NCI-H524 (cell line): ENCODE data around the gene STPG4.

ENCODE experiments used
- DNase-seq, 2 experiments: peaks; one replicate each; lab custom pipeline; 2025; lab: John Stamatoyannopoulos, UW

Gene STPG4

DNA sequence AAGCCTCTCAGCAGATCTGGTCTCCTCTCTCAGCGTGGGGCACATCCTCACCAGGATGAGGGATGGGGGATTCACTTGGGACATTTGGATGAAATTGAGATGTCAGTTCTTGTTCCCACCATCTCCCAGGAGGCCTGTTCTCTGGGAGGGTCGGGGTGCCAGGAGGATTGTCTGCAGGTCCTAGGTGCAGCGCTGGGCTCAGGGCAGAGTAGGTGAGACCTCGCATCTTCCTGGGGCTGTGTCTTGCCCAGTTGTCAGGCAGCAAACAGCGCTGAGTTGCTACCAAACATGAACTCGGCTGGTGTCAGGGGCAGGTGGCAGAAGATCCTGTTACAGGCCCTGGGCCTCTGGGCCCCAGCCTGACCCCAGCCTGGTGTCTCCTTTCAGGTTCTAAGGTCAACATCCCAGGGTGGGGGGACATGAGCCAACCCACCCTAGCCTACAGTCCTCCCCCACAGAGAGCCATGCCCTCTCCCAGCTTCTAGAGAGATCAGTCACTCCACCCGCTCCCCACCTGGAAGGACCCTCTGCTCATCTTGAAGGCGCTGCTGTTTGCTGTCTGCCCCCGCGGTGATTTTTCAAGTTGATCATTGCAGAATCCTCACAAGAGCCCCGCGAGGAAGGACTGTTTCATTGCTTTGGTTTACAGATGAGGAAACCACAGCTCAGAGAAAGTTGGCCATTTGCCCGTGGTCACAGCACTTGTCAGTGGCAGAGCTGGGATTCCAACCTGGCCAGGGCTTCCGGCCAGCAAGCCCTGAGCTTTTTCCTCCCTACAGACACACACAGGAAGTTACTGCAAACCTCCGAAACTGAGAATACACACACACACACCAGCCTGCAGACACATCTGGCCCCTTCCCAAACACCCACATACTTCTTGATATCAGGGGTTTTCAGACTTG, 83.9 kb downstream of the STPG4 start:
- no peak for DNase-seq

DNA sequence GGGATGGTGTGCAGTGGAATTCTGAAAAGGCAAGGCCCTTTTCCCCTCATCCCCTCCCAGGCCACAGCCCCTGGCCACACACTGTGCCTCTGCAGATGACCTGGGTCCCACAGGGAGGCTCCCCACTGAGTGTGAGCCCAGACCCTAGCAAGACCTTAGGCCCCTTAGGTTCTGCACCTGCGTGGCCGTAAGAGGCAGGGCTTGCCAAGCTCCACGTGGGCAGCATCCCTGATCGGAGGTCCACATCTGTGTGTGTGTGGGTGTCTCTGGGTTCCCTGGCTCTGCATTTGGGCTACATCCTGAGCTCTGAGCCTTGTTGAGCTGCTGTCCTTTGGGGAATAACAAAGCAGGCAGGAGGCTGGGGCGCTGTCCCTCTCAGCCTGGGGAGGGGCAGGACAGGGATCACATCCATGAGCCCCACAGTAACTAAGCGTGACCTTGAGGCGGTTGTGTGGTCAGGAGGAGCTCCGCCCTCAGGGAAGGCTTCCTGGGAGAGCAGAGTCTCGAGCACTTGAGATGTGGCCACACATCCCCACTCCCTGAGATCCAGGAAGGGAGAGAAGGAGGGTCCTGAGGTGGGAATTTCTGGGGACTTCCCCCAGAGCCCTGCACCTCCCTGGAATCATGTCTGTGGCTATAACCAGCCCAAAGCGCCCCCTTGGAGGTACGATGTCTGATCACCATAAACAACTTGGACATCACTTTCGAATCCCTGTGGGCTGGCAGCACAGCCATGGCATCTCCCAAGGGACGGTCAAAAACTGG, 84.8 kb downstream of the STPG4 start:
- no peak for DNase-seq

- DNase-seq: no peak
Measured at GRCh38 chr2:47069628-47070154, 85.4 kb downstream of the STPG4 start.

DNA sequence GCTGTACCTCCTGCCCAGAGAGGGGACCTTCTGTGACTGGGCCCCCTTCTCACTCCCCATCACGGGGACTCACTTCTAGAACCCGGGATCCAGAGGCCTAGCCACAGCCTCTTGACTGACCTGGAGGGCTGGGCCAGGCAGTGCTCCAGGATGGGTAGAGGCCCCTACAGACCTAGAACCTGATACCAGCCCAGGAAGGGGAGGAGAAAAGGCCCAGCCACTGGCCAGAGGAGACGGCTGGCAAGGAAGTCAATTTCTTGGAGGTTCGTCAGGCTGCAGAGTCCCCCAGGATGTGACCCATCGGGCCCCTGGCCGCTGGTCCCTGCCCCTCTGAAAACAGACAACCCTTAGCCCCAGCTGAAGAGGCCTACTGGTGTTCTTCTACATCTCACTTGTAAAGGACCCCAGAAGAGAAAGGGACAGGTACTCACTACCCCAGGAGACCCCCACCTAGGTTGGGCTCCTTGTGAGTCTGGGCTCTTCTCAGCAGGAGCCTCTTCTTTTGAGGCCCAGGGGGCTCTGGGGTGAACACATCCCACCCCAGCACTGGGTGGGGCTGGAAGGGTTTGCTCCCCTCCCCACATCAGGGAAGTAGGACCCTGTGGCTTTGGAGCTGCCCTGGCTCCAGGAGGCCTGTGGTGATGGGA, 86.0 kb downstream of the STPG4 start:
- no peak for DNase-seq

- no peak for DNase-seq
Measured at GRCh38 chr2:47067788-47068407, 87.2 kb downstream of the STPG4 start.

DNA sequence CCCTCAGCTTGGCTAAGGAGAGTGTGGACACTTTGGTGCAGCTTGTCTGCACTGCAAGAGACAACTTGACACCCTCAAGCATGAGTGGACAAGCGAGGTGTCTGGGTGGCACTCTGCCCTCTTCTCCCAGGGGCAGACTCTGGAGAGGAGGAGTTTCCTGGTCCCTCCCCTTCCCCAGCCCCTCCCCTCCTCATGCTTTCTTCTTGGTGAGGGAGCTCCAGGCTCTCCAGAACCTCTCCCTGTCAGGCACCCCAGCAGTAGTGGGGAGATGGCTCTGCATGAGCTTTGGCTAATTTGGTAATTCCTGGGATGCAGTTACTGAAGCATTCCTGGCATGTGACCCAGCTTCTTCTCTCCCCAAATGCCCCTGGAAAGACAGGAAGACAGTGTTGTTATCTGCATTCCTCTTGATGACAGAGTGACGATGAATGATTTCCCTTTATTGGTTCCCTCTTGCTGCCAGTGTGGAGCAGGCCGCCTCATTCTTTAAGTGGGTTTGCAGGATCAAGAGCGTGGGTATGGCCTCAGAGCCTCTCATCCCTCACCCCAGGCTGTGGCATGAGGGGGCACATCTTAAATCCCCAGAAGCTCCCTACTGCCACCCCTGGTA, 89.2 kb downstream of the STPG4 start:
- no peak for DNase-seq

DNA sequence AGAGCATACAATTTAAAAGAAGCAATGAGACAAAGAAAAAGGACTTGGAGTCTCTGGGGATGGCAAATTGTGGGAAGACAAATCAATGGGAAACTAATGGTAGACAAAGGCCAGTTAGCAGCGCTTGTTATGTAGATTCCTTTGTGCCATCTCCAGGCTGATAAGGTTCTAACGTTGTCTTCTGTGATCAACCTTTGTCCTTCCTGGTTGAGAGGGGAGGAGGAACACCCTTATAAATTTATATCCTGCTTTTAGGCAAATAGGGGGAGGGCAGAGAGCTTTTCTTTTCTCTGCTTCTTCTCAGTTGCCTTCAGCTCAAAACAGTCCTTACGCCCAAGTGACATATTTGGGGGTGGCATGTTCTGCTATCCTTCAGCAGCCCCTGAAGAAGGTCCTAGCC, 89.8 kb downstream of the STPG4 start:
- no peak for DNase-seq

- no peak for DNase-seq
Measured at GRCh38 chr2:47064106-47064505, 91.0 kb downstream of the STPG4 start.

GRCh38 chr2:47063538-47063930, 91.6 kb downstream of the STPG4 start:
- DNase-seq: no peak

DNA sequence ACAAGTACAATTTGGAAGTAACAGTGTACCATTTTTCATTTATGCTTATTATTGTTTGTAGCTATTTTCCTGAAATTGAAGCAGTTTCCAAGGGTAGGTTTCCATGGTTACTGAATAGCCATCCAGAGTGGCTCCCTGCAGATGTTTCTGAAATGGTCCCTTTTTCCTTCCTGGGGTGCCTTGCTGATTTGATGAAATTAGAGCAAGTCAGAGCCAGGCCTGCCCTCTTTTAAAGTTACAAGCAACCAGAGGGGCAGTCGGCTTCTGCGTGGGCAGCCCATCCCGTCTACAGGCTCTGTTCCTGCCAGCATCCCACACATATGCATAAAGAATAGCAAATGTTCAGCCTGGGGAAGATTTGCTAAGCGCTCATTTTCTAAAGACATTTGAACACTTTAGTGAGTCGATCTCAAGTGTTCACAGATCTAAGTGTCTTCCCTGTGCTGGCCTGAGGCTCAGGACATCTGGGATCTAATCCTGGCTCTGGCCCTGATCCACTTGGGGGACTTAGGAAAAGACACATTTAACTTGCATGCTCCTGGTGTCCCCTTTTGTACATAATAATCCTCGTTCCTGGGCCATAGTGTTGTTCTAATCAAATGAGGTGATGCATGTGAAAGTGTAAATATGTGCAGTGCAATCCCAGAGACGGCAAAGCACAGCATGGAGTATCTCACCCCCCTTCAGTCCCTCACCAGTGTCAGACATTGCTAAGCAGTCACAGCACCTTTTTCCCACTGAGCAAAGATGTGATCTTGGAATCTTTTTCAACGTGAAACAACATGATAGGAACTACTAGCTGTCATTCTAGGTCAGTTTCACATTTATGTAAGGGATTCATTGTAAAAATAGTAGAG, 92.2 kb downstream of the STPG4 start:
- peak; percentile 54 to 83 for DNase-seq

GRCh38 chr2:47061944-47062678, 93.0 kb downstream of the STPG4 start:
- peak in 1 of 2 experiments; percentile 21 for DNase-seq

DNA sequence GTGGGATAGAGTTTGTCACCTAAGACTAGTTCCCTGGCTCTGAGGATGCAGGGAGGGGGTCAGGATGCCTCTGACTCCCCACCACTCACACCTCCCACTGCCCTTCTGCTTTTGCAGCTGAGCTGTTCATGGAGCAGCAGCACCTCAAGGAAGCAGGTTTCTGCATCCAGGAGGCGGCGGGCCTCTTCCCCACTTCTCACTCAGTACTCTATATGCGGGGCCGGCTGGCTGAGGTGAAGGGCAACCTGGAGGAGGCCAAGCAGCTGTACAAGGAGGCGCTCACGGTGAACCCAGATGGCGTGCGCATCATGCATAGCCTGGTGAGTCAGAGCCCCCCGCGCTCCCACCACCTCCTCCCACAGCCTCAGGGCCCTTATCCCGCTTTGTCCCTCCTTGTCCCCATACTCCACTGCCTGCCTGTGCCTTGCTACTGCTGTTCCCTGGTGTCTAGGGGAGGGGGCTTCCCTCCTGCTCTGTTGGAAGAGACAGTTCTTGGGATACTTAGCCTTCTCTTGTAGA, 94.4 kb downstream of the STPG4 start:
- DNase-seq: peak; percentile 46 to 92

- DNase-seq: peak; percentile 96
Measured at GRCh38 chr2:47058003-47058931, 96.8 kb downstream of the STPG4 start.

DNA sequence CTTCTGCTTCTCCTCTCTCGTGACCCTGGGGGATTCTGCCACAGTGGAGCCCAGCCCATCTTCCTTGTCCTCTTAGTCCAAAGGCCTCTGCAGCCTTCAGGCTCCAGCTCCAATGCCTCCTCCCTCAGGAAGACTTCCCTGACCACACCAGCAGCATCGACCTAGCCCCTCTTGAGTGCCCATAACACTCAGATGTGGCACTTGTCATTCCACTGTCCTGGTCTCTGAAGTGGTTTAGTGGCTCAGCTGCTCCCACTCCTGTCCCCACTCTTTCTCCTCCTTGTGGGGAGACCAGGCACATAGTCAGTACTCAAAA, 97.5 kb downstream of the STPG4 start:
- DNase-seq: no peak

DNA sequence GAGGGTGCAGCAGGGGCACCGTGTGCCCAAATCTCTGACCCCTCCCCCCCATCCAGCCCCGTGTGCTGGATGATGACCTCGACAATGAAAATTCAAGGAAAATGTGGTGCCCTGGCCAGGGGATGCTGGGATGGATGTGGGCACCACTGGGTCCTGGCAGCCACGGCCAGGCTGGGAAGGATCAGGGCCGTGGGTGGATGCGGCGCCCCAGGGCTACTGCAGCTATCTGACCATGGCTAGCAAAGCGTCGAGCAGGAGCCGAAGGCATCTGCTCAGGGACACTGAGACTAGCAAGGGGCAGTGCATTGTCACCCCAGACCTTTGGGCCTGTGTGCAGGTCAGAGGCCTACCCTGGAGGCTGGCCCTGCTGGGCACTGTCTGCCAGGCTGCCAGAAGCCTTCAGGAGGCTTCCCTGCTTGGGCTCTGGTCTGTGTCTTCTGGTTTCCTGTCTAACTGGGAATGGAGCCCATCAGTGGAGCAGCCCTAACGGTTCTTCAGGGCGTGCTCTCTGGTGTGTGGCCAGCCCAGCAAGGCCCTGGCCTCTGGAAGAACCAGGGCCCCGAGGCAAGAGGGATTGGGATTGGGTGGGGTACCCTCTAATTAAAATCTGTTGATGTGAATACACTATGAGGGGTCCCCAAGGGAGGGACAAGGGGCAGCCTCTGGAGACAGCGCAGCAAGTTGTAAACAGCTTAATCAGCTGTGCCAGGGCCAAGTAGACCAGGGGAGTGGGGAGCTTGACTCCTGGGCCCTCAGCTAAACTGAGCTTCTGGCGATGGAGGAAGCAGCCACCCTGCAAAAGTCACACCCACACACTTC, 98.0 kb downstream of the STPG4 start:
- peak in 1 of 2 experiments; percentile 50 for DNase-seq

DNA sequence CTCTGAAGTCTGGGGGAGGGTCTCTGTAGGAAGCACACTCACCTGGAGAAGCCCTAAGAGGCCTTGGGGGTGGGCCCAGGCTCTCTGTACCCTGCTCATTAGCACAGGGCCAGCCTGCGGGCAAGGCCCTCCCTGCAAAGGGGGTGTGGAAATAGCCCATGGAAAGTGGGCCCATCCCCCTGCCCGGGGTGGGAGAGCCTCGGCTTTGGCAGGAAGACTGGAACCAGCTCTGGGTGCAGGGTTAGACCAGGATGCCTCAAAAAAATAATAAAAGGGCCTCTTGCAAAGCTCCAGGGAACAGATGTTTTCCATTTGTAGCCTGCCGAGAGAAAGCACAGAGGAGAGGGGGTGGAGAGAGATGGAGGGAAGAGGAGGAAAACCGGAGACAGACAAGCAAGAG, 98.7 kb downstream of the STPG4 start:
- peak; percentile 22 to 72 for DNase-seq

DNA sequence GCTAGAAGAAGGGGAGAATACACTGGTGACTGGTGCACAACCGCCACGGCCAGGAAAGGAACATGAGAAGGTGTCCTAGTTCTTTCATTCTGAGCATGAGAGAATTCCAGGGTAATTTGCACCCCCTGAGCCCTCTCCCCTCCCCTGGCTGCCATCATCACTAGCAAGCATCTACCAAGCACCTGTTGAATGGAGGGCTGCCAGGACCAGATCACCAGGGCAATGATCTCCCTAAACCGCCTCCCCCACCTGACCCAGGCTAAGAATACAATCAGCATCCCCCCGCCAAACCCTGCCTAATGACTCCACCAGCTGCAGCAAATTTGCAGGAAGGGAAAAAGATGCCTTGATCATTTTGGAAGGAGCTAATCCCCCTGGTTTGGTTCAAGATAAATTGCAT, 100.2 kb downstream of the STPG4 start:
- DNase-seq: no peak
